T-helper 2 cell (primary cell): ENCODE data around the gene USH1G.
"Not testable (repeated sequence)": the region's sequence is repeated elsewhere in the genome, so short reads cannot be mapped to it uniquely, and the experiment has no call there.

Source experiments
- DNase-seq, 5 experiments: peaks; one replicate each; pipeline versions ENCODE4 v3.0.0 to v3.0.0-alpha.2; 2012 to 2022

USH1G gene

DNA sequence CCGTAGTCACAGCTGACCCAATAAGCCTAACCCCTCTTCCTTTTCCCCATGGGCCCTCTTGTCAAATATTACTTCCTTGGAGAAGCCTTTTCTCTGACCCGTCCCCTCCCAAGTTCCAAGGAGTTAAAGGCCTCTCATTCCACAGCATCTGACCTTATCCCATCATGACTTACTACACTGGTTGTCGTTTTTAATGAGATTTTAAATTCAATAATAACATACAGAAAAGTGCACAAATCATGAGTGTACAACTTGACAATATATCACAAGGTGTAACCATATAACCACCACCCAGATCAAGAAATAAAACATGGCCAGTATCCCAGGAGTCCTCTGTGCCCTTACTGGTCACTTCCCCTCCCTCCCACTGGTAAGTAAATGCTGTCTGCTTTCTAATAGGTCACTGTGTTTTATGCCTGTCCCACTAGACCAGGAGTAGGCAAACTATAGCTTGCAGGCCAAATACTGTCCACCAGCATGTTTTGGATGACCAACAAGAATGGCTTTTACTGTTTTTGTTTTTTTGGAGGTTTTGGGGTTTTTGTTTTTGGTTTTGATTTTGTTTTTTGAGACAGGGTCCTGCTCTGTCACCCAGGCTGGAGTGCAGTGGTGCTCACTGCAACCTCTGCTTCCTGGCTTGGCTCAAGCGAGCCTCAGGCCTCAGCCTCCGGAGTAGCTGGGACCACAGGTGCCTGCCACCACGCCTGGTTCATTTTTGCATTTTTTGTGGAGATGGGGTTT lies 49.0 kb downstream of the USH1G start:
- no peak for DNase-seq

DNA sequence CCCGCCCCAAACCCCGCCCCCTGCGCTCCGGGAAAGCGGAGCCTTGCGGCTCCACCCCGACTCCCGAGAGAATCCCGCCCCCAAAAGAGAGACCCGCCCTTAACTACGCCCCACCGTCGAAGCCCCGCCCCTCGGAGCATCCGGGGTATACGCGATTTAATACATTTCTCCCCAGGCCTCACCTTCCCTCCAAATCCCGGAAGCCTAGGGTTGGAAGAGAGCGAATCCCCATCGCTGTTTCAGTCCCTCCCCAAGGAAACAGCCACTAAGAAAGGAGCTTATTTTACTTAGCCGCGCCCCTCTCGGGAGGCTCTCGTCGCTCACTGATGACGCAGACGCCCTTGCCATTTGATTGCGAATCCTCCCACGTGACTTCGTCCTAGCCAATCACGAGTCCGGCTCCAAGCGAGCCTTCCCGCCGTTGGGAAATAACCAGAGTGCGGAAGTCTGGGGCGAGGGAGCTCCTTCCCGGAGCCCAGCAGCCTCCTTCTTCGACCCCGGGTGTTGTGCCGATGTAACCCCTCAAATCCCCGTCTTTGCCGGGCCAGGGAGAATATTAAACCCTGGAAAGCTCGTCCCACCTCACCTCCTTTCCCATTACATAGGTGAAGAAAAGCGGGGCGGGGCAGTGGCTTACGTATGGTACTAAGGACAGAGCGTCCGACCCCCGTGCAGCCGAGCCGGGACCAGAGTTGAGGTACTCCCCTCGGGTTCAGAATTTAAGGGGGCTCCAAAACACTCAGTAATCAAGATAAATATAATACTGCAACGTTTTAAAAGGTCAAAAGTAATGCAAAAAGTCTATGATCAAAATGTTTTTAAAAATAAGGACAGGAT lies 49.8 kb downstream of the USH1G start:
- peak; percentile 98 to 100 (median 99) for DNase-seq

DNA sequence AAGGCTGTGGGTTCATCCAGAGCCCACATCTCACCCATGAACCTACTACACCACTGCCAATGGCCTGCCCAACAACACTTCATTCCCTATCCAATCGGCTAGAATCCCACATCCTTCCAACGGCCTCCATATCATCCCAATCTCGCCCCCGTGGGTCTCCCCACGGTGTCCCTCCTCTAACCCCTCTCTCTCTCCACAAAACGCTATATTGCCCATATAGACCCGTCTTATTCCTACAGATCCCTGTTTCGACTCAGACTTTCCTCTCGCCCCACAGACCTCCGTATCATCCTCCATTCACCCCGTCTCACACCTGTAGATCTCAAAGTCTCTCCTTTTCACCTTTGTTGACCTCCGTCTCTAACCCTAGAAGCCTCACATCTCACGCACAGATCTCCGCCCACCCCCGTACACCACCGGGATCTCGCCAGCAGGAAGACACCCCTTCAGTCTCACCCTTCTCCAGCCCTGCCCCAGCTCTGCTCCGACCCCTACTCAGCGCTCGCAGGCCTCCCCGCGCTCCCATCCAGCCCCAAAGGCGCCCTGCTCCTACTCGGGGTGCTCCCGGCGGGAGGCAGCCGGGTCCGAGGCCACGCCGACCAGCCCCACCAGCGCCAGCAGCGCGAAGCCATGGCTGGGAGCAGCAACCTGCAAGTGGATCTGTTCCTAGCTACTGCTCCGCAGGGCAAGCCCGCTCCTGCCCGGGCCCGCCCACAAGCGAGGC lies 50.6 kb downstream of the USH1G start, which contains the start of gene FDXR:
FDXR (minus strand) TSS at position 682 of the 724 bp plus-strand sequence; CDS start at position 632, 50 bp downstream.
- DNase-seq, result no peak

DNA sequence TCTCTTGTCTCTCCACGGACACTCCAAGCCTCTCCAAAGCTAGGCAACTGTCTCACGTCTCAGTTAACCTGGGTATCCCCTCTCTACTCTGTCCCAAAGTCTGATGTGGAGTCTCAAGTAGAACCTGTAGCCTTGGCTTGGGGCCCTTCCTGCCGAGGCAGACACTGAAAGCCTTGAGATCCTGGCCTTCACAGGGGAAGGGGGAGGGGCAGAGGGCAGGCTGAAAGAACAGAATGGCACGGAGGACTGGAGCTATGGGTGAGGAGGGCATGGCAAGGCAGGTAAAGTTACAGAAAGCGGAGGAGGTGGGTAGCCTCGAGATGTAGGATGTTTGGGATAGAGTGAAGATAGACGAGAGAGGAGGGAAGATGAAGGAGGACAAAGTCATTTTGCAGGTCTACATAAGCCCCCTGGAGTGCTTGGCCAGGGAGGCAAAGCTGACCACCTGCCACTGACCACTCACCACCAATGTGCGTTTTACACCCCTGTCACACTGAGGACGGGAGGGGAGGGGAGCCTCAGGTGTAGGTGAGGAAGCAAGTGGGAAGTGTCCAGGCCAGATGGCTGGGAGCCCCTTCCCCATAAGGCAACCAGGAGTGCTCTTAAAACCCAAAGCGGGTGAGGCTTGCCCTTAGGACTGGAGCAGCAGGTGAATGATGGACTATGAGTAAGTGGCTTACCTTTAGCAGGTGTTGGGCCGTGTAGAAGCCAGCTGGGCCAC lies 51.5 kb downstream of the USH1G start:
- DNase-seq, result no peak

DNA sequence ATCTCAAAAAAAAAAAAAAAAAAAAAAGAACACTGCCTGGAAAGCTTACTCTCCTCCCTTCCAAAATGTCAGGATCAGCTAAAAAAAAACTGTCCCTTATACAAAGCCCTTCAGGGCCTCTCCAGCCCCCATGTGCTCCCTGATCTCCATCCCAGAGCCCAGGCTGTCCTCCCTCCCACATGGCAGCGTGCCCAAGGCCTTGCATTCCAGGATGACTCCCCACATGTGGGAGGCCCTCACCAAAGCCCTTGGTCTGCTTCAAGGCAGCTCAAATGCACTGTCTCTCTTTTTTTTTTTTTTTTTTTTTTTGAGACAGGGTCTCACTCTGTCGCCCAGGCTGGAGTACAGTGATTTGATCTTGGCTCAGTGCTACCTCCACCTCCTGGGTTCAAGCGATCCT lies 52.5 kb downstream of the USH1G start:
- DNase-seq, result no peak

DNA sequence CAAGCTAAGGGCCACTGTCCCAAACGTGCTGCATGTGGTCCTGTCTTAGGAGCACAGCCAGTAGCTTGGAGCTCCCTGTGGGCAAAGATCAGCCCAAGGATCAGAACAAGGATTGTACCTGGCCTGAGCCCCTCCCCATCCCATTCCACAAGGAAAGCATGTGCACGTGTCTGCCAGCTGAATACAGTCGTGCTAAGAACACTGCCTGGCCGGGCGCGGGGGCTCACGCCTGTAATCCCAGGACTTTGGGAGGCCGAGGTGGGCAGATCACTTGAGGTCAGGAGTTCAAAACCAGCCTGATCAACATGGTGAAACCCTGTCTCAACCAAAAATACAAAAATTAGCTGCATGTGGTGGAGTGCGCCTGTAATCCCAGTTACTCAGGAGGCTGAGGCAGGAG lies 53.0 kb downstream of the USH1G start:
- DNase-seq, result not testable (repeated sequence)

DNA sequence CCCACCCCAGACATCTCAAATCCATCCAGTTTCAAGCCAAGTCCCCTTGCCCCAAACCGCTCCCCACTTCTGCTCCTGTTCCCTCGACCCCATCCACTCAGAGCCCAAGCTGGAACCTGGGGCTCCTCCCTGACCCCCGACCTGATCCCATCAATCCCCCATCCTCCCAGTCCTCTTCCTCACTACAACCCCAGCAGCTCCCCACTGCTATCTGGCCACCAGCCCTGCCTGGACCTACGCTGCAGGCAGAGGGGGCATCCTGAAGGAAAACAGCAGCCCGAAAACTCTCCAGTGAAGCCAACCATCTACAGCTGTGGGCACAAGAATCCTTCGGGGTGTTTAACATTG lies 54.2 kb downstream of the USH1G start:
- no peak for DNase-seq

DNA sequence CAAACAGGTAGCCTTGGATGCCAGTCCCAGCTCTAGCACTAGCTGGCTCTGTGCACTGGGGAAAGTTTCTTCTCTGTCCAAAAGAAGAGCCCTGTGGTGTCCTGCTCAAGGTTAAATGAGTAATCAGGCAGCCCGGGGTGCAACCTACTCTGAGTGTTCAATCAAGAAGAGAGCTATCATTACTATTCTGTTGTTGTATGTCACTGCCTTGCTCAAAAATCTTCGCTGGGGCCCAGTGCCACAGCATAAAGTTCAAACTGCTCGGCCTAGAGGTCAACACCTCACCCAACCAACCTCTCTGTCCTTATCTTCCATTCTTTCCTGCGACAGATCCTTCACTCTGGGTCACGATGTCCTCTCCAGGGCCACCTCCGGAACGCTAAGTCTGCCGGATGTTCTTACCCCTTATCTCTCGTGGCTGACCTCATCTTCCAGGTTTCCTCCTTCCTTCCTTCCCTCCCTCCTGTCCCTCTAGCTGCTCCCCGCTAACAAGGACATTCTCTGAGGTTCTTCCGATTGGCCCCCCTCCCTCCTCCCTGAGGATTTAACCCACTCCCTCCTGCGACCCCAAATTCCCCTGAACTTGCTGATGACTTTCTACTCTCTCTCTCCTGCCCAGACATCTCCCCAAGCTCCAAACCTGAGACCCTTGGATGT lies 54.7 kb downstream of the USH1G start:
- no peak for DNase-seq

DNA sequence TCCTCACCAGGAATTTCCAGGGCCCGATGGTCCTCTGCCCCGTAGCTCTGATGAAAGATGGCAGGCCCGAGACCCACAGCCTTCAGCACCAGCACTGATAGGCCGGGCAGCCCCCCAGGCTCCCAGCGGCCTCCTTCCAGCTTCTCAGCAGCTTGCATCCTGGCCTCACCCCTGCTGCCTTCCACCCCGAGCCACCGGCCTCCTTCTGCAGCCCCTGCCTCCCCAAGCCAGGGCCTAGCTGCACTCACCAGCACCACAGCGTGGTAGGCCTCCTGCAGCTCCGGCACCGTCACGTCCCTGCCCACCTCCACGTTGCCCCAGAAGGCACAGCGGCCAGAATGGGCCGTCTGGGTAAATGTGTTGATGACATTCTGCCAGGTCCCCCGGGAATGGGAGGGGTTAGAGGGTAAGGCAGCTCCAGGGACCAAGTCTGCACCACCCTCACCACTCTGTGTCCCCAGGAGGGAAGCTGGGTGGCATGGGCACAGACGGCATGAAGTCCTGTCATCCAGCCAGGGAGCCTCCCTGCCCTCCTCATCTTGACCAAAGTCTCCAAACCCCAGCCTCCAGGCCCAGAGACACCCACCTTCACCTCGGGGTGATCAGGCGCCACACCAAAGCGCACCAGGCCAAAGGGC lies 56.7 kb downstream of the USH1G start:
- no peak for DNase-seq
